Measurements from ENCODE around the gene ATP23. TPM values are rescaled to one million over a fixed set of nuclear protein-coding genes. Genes with fewer than 3 reads are reported as not detected.

Gene ATP23
- total RNA-seq, 1 experiment from 2014 or later: 9.1 TPM

- Histone ChIP-seq H3K27ac (ENCODE audit: low read depth, low read length) (no peak overlapping the region), H3K9me3 (ENCODE audit: control insufficient read depth in 1 of 2, insufficient read depth in 1 of 2, low read depth in 1 of 2, low read length in 2 of 2) (no peaks in the 10 kb centered on the region), H4K20me1 (ENCODE audit: insufficient read depth) (no peaks in the 10 kb centered on the region), H3K4me1 (ENCODE audit: control insufficient read depth in 1 of 2, insufficient read depth in 2 of 2, low read length in 2 of 2) (peaks cover 0 to 7% of the 10 kb centered on the region in 2 experiments; a peak in 2 of 4 replicates), H3K36me3 (ENCODE audit: control insufficient read depth in 1 of 2, insufficient read depth in 2 of 2, low read length in 2 of 2) (no peaks in the 10 kb centered on the region), H3K9me2 (ENCODE audit: insufficient read depth) (0 out of 2 replicates have a peak, but pooled peaks cover 2% of the 10 kb centered on the region), H3K9ac (ENCODE audit: low read length) (no peak overlapping the region), H3K4me2 (ENCODE audit: low read length) (no peak overlapping the region), H3K79me2 (ENCODE audit: insufficient read depth, low read length) (no peaks in the 10 kb centered on the region), H3K27me3 (ENCODE audit: insufficient read depth, low read length) (no peaks in the 10 kb centered on the region), H2AFZ (ENCODE audit: low read depth, low read length, poor library complexity, severe bottlenecking) (no peak overlapping the region), H3K4me3 (replicated peaks in 1 of 2; ENCODE audit: low read depth in 1 of 2, low read length in 2 of 2) (no peak overlapping the region)
- POLR2A ChIA-PET: no interaction called here
- CTCF ChIA-PET: interaction anchor here (1.0 kb wide), 1 partner anchor 103 kb away, joined by 4 read pairs; no protein-coding TSS in a partner anchor
- TF ChIP-seq ATF3 (IDR thresholded peaks at IDR 0.05) (no peak), SIN3A (IDR thresholded peaks at IDR 0.05; ENCODE audit: low read depth) (no peak), POLR2A (IDR thresholded peaks at IDR 0.05; ENCODE audit: borderline replicate concordance, extremely low read depth, insufficient read depth, insufficient read length) (no peak), ELF1 (IDR thresholded peaks at IDR 0.05; ENCODE audit: borderline replicate concordance, low read depth) (no peak), YY1 (IDR thresholded peaks at IDR 0.05; ENCODE audit: extremely low read depth, insufficient replicate concordance, low read depth, low read length) (no peak), REST (IDR thresholded peaks at IDR 0.05; ENCODE audit: low read depth) (no peak), JUND (IDR thresholded peaks at IDR 0.05) (no peak), SRF (IDR thresholded peaks at IDR 0.05; ENCODE audit: low read depth) (no peak), EZH2 (IDR thresholded peaks at IDR 0.05) (no peak), SP1 (IDR thresholded peaks at IDR 0.05; ENCODE audit: low read depth) (no peak), MAX (IDR thresholded peaks at IDR 0.05) (no peak), CTCF (IDR thresholded peaks at IDR 0.05 in 2 of 3, conservative IDR thresholded peaks at IDR 0.05 in 1 of 3; ENCODE audit: borderline replicate concordance in 1 of 3, insufficient read depth in 1 of 3, low read depth in 2 of 3, low read length in 2 of 3) (no peak), TCF7L2 (IDR thresholded peaks at IDR 0.05; ENCODE audit: borderline replicate concordance, extremely low read depth, insufficient read depth, insufficient read length) (no peak), ZNF274 (IDR thresholded peaks at IDR 0.05; ENCODE audit: low read depth, low read length) (no peak), EGR1 (IDR thresholded peaks at IDR 0.05; ENCODE audit: low read depth) (no peak), FOSL1 (IDR thresholded peaks at IDR 0.05; ENCODE audit: low read depth) (no peak), RAD21 (IDR thresholded peaks at IDR 0.05; ENCODE audit: low read depth) (no peak), ZFX (IDR thresholded peaks at IDR 0.05) (no peak), POLR2AphosphoS5 (IDR thresholded peaks at IDR 0.05; ENCODE audit: low read depth, low read length) (no peak)
- RAD21 ChIA-PET (ENCODE audit: low non-redundant PET in 1 of 2, low total read pairs in 2 of 2, uncharacterized antibody in 2 of 2, unreplicated experiment in 2 of 2): no interaction called here
- intact Hi-C loops (cut with micrococcal nuclease): no loop called here
- DNase-seq (ENCODE audit: low read depth, low spot score): no peak
- no TSS peak for BruUV-seq (replicated peaks)
- ATAC-seq: no peak
Measured at GRCh38 chr12:57906821-57907220, 34.5 kb upstream of the ATP23 start.
